ENCODE data around the gene MLANA. TPM values are rescaled to one million over a fixed set of nuclear protein-coding genes. Genes with fewer than 3 reads are reported as not detected.

MLANA gene, protein sequence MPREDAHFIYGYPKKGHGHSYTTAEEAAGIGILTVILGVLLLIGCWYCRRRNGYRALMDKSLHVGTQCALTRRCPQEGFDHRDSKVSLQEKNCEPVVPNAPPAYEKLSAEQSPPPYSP
- not detected in 2 replicates for total RNA-seq

DNA sequence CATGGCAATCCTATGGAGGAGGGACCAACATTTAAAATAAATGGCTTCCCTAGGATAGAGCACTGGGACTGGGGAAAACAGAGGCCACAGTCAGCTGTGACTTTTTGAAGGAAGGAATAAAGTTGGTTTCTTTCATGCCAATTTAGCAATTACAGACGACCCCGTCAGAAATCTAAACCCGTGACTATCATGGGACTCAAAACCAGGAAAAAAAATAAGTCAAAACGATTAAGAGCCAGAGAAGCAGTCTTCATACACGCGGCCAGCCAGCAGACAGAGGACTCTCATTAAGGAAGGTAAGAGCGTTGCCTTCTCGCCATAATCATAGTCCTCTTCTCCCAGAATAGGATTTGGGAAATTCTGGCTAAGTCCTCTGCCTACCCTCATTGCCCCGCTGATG lies at the start of gene MLANA:
MLANA (plus strand) TSS at position 249 of the 400 bp plus-strand sequence. CDS start 1,586 bp downstream, outside the sequence.

Other genes starting within 250 kb of the MLANA start
- gene ERMP1, start 57.8 kb upstream of the MLANA start, total RNA-seq: 16.1 and 19.0 TPM in 2 replicates
- gene RANBP6, start 124.7 kb downstream of the MLANA start, total RNA-seq: 15.5 and 16.7 TPM in 2 replicates

All from epithelial cell of alveolus of lung (primary cell).